Osteoblast (primary cell): ENCODE data around the gene CLCA1. TPM values are rescaled to one million over a fixed set of nuclear protein-coding genes. Genes with fewer than 3 reads are reported as not detected.
"Not testable (repeated sequence)": the region's sequence is repeated elsewhere in the genome, so short reads cannot be mapped to it uniquely, and the experiment has no call there.

Experiments
- DNase-seq: peaks from one replicate; pipeline ENCODE4 v3.0.0; 2011; ENCODE audit warnings: low spot score, mixed read lengths; ENCODE audit not compliant: insufficient read length; ENCODE audit errors: missing footprints
- H2AFZ ChIP-seq: 2 replicates; pipeline ENCODE4 v1.6.0; 2011; ENCODE audit warnings: mild to moderate bottlenecking, low read length
- H3K27ac ChIP-seq: 2 replicates; pipeline ENCODE4 v1.5.1; 2011; ENCODE audit warnings: mild to moderate bottlenecking, low read depth, low read length, moderate library complexity
- H3K27me3 ChIP-seq: 2 replicates; pipeline ENCODE4 v1.6.0; 2012; ENCODE audit warnings: mild to moderate bottlenecking, control low read depth, inconsistent platforms, low read length, moderate library complexity; ENCODE audit not compliant: insufficient read depth
- H3K36me3 ChIP-seq: 2 replicates; pipeline ENCODE4 v1.5.1; 2011; ENCODE audit warnings: mild to moderate bottlenecking, low read length, control low read depth, moderate library complexity; ENCODE audit not compliant: insufficient read depth
- H3K4me1 ChIP-seq: 2 replicates; pipeline ENCODE4 v1.5.1; 2011; ENCODE audit warnings: mild to moderate bottlenecking, low read length, control low read depth, moderate library complexity; ENCODE audit not compliant: insufficient read depth
- H3K4me2 ChIP-seq: 2 replicates; pipeline ENCODE4 v1.6.0; 2011; ENCODE audit warnings: mild to moderate bottlenecking, low read length; ENCODE audit not compliant: insufficient read depth
- H3K4me3 ChIP-seq: fragments of 200-600 bp; sonication (generic); 3 replicates; pipeline ENCODE4 v1.5.1; 2012; ENCODE audit warnings: mild to moderate bottlenecking, low read length, inconsistent platforms; ENCODE audit not compliant: insufficient read depth
- H3K79me2 ChIP-seq: 2 replicates; pipeline ENCODE4 v1.6.0; 2012; ENCODE audit warnings: mild to moderate bottlenecking, low read length, control low read depth, inconsistent platforms; ENCODE audit not compliant: insufficient read depth
- H3K9me3 ChIP-seq: 2 replicates; pipeline ENCODE4 v1.5.1; 2011; ENCODE audit warnings: low read depth, low read length, control low read depth
- H4K20me1 ChIP-seq: 2 replicates; pipeline ENCODE4 v1.6.0; 2012; ENCODE audit warnings: mild to moderate bottlenecking, low read length, control low read depth; ENCODE audit not compliant: insufficient read depth
- CTCF ChIP-seq: IDR thresholded peaks from 2 replicates; pipeline ENCODE4 v1.5.1; 2011; ENCODE audit warnings: mild to moderate bottlenecking, low read depth, low read length, moderate library complexity; ENCODE audit errors: extremely low read depth
- total RNA-seq: library from RNA; depleted of rRNA; stranded (reverse); fragments of >200 nt; gene quantifications from 2 replicates; pipeline ENCODE4 v1.2.3, GENCODE V29; 2012

Gene CLCA1
- total RNA-seq, 1 donor = not detected

GRCh38 chr1:86502125-86502646 is 33.5 kb downstream of the CLCA1 start:
- H4K20me1 ChIP-seq, H3K27me3 ChIP-seq, DNase-seq, H3K36me3 ChIP-seq, H3K4me1 ChIP-seq, H3K79me2 ChIP-seq, H3K9me3 ChIP-seq, H3K27ac ChIP-seq: not testable (repeated sequence)
- Histone ChIP-seq H2AFZ (peak overlapping the region; percentile 77), H3K4me2 (peak overlapping the region; percentile 60), H3K4me3 (peak overlapping the region; percentile 62)
- TF ChIP-seq CTCF = peak; percentile 61

GRCh38 chr1:86502721-86503405 is 34.1 kb downstream of the CLCA1 start:
- peak overlapping the region; percentile 60 for H3K4me2 ChIP-seq
- H2AFZ ChIP-seq = peak overlapping the region; percentile 77
- no peaks in the 10 kb centered on the region for H3K9me3 ChIP-seq
- H3K79me2 ChIP-seq = no peaks in the 10 kb centered on the region
- H4K20me1 ChIP-seq = no peaks in the 10 kb centered on the region
- no peaks in the 10 kb centered on the region for H3K36me3 ChIP-seq
- no peak for TF ChIP-seq CTCF
- peaks cover 3% of the 10 kb centered on the region for H3K27me3 ChIP-seq
- peak overlapping the region; percentile 62 for H3K4me3 ChIP-seq
- no peaks in the 10 kb centered on the region for H3K4me1 ChIP-seq
- no peak for DNase-seq
- H3K27ac ChIP-seq = no peak overlapping the region

GRCh38 chr1:86503406-86504136 is 34.8 kb downstream of the CLCA1 start:
- H2AFZ ChIP-seq = peak overlapping the region; percentile 36
- H3K4me3 ChIP-seq = no peak overlapping the region
- H3K79me2 ChIP-seq = no peaks in the 10 kb centered on the region
- TF ChIP-seq CTCF = no peak
- no peaks in the 10 kb centered on the region for H4K20me1 ChIP-seq
- peaks cover 3% of the 10 kb centered on the region for H3K27me3 ChIP-seq
- no peaks in the 10 kb centered on the region for H3K36me3 ChIP-seq
- H3K9me3 ChIP-seq = no peaks in the 10 kb centered on the region
- DNase-seq = no peak
- H3K27ac ChIP-seq = no peak overlapping the region
- H3K4me2 ChIP-seq = no peak overlapping the region
- H3K4me1 ChIP-seq = peaks cover 5% of the 10 kb centered on the region

GRCh38 chr1:86504137-86504479 is 35.4 kb downstream of the CLCA1 start:
- H3K27me3 ChIP-seq = no peaks in the 10 kb centered on the region
- H3K36me3 ChIP-seq = no peaks in the 10 kb centered on the region
- H3K4me2 ChIP-seq = no peak overlapping the region
- TF ChIP-seq CTCF = no peak
- no peak overlapping the region for H3K27ac ChIP-seq
- no peaks in the 10 kb centered on the region for H3K79me2 ChIP-seq
- no peak for DNase-seq
- H2AFZ ChIP-seq = no peak overlapping the region
- no peaks in the 10 kb centered on the region for H4K20me1 ChIP-seq
- no peak overlapping the region for H3K4me3 ChIP-seq
- H3K4me1 ChIP-seq = peaks cover 5% of the 10 kb centered on the region
- H3K9me3 ChIP-seq = no peaks in the 10 kb centered on the region
